Small intestine (tissue), 7 donors: Measurements from ENCODE around the gene GP5. TPM values are rescaled to one million over a fixed set of nuclear protein-coding genes. Genes with fewer than 3 reads are reported as not detected.

Experiments used
- DNase-seq, 2 donors: peaks; one replicate each; pipeline versions ENCODE4 v3.0.0 to v3.0.0-alpha.2; 2013
- FAIRE-seq: peaks from 2 replicates; lab custom pipeline; 2012; peaks lifted over from hg19 to GRCh38; lab: Jason Lieb, UNC
- H3K27ac ChIP-seq, 3 donors: one replicate each; pipeline ENCODE4 v1.5.1; 2013; ENCODE audit warnings: low read length in 2 of 3, mild to moderate bottlenecking in 2 of 3, control low read depth in 1 of 3, inconsistent platforms in 1 of 3, low read depth in 1 of 3, moderate library complexity in 1 of 3
- H3K27me3 ChIP-seq, 3 donors: one replicate each; pipeline ENCODE4 v1.6.1; 2013; ENCODE audit warnings: low read length in 3 of 3, inconsistent platforms in 1 of 3; ENCODE audit not compliant: control insufficient read depth in 3 of 3, insufficient read depth in 3 of 3
- H3K36me3 ChIP-seq, 3 donors: one replicate each; pipeline ENCODE4 v1.6.1; 2013; ENCODE audit warnings: low read length in 3 of 3, inconsistent platforms in 1 of 3, low read depth in 1 of 3, mild to moderate bottlenecking in 1 of 3, moderate library complexity in 1 of 3; ENCODE audit not compliant: control insufficient read depth in 3 of 3, insufficient read depth in 2 of 3
- H3K4me1 ChIP-seq, 3 donors: one replicate each; pipeline ENCODE4 v1.6.1; 2013; ENCODE audit warnings: low read length in 2 of 3, inconsistent platforms in 1 of 3, low read depth in 1 of 3, mild to moderate bottlenecking in 1 of 3, moderate library complexity in 1 of 3; ENCODE audit not compliant: control insufficient read depth in 3 of 3, insufficient read depth in 2 of 3
- H3K4me3 ChIP-seq, 3 donors: one replicate each; pipeline ENCODE4 v1.5.1; 2013; ENCODE audit warnings: low read length in 3 of 3, control low read depth in 1 of 3, inconsistent platforms in 1 of 3, low read depth in 1 of 3, mild to moderate bottlenecking in 1 of 3, moderate library complexity in 1 of 3
- H3K9me3 ChIP-seq, 2 donors: one replicate each; pipeline ENCODE4 v1.6.1; 2013; ENCODE audit warnings: low read depth in 1 of 2, low read length in 1 of 2; ENCODE audit not compliant: control insufficient read depth in 2 of 2, insufficient read depth in 1 of 2
- WGBS, 3 donors: extraction: QIAGEN DNeasy Blood & Tissue Kit; methylation state at CpG; one replicate each; pipeline ENCODE4 v1.1.7; 2013; 5-methylcytosine and 5-hydroxymethylcytosine counted together
- polyA plus RNA-seq, 4 donors: library from polyadenylated mRNA; stranded (reverse) in 3 of 4; unstranded in 1 of 4; fragments of 200-250 nt in 3 of 4; fragments of 120-200 nt in 1 of 4; gene quantifications; one replicate each; pipeline versions ENCODE4 v1.2.1 to v1.2.3, GENCODE V29; 2013
- donor health status: healthy with polysubstance abuse.
- donor health status: control.
- donor health status: control.
- donor health status: Bipolar disorder and iron deficiency.
- donor health status: healthy.

Gene GP5
- polyA plus RNA-seq, 4 donors = 0.18 to 0.27 TPM; not detected in 2

- no peak overlapping the region for H3K27ac ChIP-seq
- WGBS, 3 donors = 35 to 69% (median 45%) methylated on average over 3 of the region's 3 CpGs
- peaks cover 0 to 3% (median 0%) of the 10 kb centered on the region in 3 donors for H3K4me1 ChIP-seq
- H3K4me3 ChIP-seq = no peak overlapping the region
- no peaks in the 10 kb centered on the region for H3K36me3 ChIP-seq
- no peaks in the 10 kb centered on the region for H3K9me3 ChIP-seq
- no peak for FAIRE-seq
- H3K27me3 ChIP-seq = peaks cover 0 to 11% (median under 1%) of the 10 kb centered on the region in 3 donors
- no peak for DNase-seq
Measured at GRCh38 chr3:194364314-194364651, 34.8 kb downstream of the GP5 start.

- Histone ChIP-seq H3K27me3 (peaks cover 0 to 5% (median 0%) of the 10 kb centered on the region in 3 donors), H3K36me3 (no peaks in the 10 kb centered on the region), H3K4me1 (peaks cover 0 to 8% (median 0%) of the 10 kb centered on the region in 3 donors), H3K4me3 (no peak overlapping the region), H3K9me3 (no peaks in the 10 kb centered on the region), H3K27ac (no peak overlapping the region)
- no peak for FAIRE-seq
- no peak for DNase-seq
- WGBS, 3 donors = 90% methylated on average over 18 of the region's 18 CpGs
Measured at GRCh38 chr3:194360568-194360967, 38.5 kb downstream of the GP5 start.

DNA sequence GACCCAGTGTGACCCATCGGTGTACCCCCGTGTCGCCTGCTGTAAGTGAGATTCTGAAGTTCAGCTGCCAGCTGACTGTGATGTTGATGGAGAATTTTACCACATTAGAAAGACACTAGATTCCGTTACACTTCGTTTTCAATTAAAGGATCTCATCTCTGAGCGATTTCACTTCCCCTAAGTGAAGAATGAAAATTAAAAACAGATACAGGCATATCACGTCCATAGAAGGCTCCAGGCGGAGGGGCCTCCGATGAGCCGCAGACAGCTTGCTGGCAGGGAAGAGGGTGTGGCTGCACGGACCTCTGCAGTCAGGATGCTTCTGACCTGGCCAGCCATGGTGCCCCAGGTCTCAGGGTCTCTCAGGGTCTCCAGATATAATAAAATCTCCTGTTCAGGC, 41.4 kb downstream of the GP5 start:
- DNase-seq (no peak), FAIRE-seq (no peak)
- no peak overlapping the region for H3K4me3 ChIP-seq
- 87 to 91% (median 90%) methylated on average over 11 of the region's 11 CpGs for WGBS, 3 donors
- H3K36me3 ChIP-seq = no peaks in the 10 kb centered on the region
- peaks cover 0 to 5% (median 0%) of the 10 kb centered on the region in 3 donors for H3K4me1 ChIP-seq
- no peaks in the 10 kb centered on the region for H3K9me3 ChIP-seq
- peaks cover 0 to 5% (median 0%) of the 10 kb centered on the region in 3 donors for H3K27me3 ChIP-seq
- H3K27ac ChIP-seq = no peak overlapping the region

- no peak overlapping the region for H3K27ac ChIP-seq
- no peak for FAIRE-seq
- no peak overlapping the region for H3K4me3 ChIP-seq
- 66 to 85% (median 80%) methylated on average over 7 of the region's 7 CpGs for WGBS, 3 donors
- H3K4me1 ChIP-seq = peaks cover 0 to 5% (median 0%) of the 10 kb centered on the region in 3 donors
- peaks cover 0 to 5% (median 0%) of the 10 kb centered on the region in 3 donors for H3K27me3 ChIP-seq
- H3K9me3 ChIP-seq = no peaks in the 10 kb centered on the region
- H3K36me3 ChIP-seq = no peaks in the 10 kb centered on the region
- no peak for DNase-seq
Measured at GRCh38 chr3:194355379-194355778, 43.7 kb downstream of the GP5 start.

- H3K36me3 ChIP-seq = no peaks in the 10 kb centered on the region
- WGBS, 3 donors = 67 to 75% (median 69%) methylated on average over 2 of the region's 2 CpGs
- peaks cover 0 to 5% (median 0%) of the 10 kb centered on the region in 3 donors for H3K27me3 ChIP-seq
- no peak overlapping the region for H3K4me3 ChIP-seq
- no peak for DNase-seq
- FAIRE-seq = no peak
- H3K4me1 ChIP-seq = peaks cover 0 to 5% (median 0%) of the 10 kb centered on the region in 3 donors
- H3K9me3 ChIP-seq = no peaks in the 10 kb centered on the region
- H3K27ac ChIP-seq = no peak overlapping the region
Measured at GRCh38 chr3:194354315-194354714, 44.8 kb downstream of the GP5 start.

GRCh38 chr3:194352667-194353246, 46.3 kb downstream of the GP5 start:
- 59 to 82% (median 63%) methylated on average over 10 of the region's 10 CpGs for WGBS, 3 donors
- no peaks in the 10 kb centered on the region for H3K9me3 ChIP-seq
- DNase-seq (no peak), FAIRE-seq (no peak)
- no peaks in the 10 kb centered on the region for H3K36me3 ChIP-seq
- H3K4me3 ChIP-seq = no peak overlapping the region
- peaks cover 0 to 5% (median 0%) of the 10 kb centered on the region in 3 donors for H3K4me1 ChIP-seq
- peaks cover 0 to under 1% (median 0%) of the 10 kb centered on the region in 3 donors for H3K27me3 ChIP-seq
- H3K27ac ChIP-seq = no peak overlapping the region

- DNase-seq (no peak), FAIRE-seq (no peak)
- H3K4me1 ChIP-seq = peaks cover 0 to 5% (median 0%) of the 10 kb centered on the region in 3 donors
- H3K9me3 ChIP-seq = no peaks in the 10 kb centered on the region
- H3K27me3 ChIP-seq = no peaks in the 10 kb centered on the region
- no peak overlapping the region for H3K4me3 ChIP-seq
- 88 to 94% (median 90%) methylated on average over 14 of the region's 14 CpGs for WGBS, 3 donors
- no peaks in the 10 kb centered on the region for H3K36me3 ChIP-seq
- no peak overlapping the region for H3K27ac ChIP-seq
Measured at GRCh38 chr3:194351952-194352536, 47.0 kb downstream of the GP5 start.

GRCh38 chr3:194351080-194351672, 47.9 kb downstream of the GP5 start, which contains the start of gene CPN2:
CPN2 (minus strand) TSS chr3:194351328; CDS start chr3:194342702, 8,626 bp downstream.
- H3K9me3 ChIP-seq = no peaks in the 10 kb centered on the region
- H3K4me3 ChIP-seq = no peak within 1 kb of the TSS
- no peaks in the 10 kb centered on the region for H3K4me1 ChIP-seq
- H3K27me3 ChIP-seq = no peaks in the 10 kb centered on the region
- 85 to 91% (median 86%) methylated on average over 21 to 24 of the region's 24 CpGs for WGBS, 3 donors
- H3K27ac ChIP-seq = no peak within 1 kb of the TSS
- DNase-seq (no peak), FAIRE-seq (no peak)
- no peaks in the 10 kb centered on the region for H3K36me3 ChIP-seq
